Nephron progenitor cell (in vitro differentiated cells): ENCODE results near the gene DPEP2.
"Not testable (repeated sequence)": the region's sequence is repeated elsewhere in the genome, so short reads cannot be mapped to it uniquely, and the experiment has no call there.

Experiments
- DNase-seq: peaks from one replicate; pipeline ENCODE4 v3.0.0; 2021
- H3K27ac Mint-ChIP-seq: 2 replicates; pipeline ENCODE4 v1.8.0; 2021; ENCODE audit warnings: mild to moderate bottlenecking, moderate library complexity, mixed read lengths
- H3K27me3 Mint-ChIP-seq: 2 replicates; pipeline ENCODE4 v1.8.0; 2021; ENCODE audit warnings: mild to moderate bottlenecking, low read depth, mixed read lengths; ENCODE audit not compliant: poor library complexity
- H3K36me3 Mint-ChIP-seq: 2 replicates; pipeline ENCODE4 v1.8.0; 2021; ENCODE audit warnings: low read depth, mixed read lengths
- H3K4me1 Mint-ChIP-seq: 2 replicates; pipeline ENCODE4 v1.8.0; 2021; ENCODE audit warnings: mixed read lengths
- H3K4me3 Mint-ChIP-seq: 2 replicates; pipeline ENCODE4 v1.8.0; 2021; ENCODE audit warnings: mild to moderate bottlenecking, moderate library complexity, mixed read lengths
- H3K9me3 Mint-ChIP-seq: 2 replicates; pipeline ENCODE4 v1.8.0; 2021; ENCODE audit warnings: mild to moderate bottlenecking, moderate library complexity, mixed read lengths
- TF ChIP-seq, protein P1 (sequence below): fragments of 200-600 bp; sonication (generic); IDR thresholded peaks from 2 replicates; pipeline ENCODE4 v1.5.0; 2021; ENCODE audit warnings: antibody characterized with exemption

Gene DPEP2

DNA sequence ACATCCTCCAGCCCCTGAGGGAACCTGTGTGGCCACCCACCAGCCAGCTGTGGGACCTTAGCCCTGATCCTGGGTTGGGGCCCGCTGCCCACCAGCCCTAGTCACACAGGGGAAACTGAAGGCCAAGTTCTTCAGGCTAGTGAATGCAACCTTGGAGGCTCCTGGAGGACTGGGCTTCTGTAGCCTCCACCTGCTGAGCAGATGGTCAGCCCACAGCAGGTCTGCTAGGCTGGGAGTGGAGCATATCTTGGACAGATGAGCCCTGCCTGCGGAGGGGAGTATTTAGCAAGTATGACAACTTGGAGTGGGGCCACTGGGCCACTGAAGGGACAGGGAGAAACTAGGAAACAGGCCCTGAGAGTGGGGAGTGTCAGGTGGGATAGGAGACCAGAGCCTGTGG is 23.1 kb downstream of the DPEP2 start:
- TF ChIP-seq, protein P1, sequence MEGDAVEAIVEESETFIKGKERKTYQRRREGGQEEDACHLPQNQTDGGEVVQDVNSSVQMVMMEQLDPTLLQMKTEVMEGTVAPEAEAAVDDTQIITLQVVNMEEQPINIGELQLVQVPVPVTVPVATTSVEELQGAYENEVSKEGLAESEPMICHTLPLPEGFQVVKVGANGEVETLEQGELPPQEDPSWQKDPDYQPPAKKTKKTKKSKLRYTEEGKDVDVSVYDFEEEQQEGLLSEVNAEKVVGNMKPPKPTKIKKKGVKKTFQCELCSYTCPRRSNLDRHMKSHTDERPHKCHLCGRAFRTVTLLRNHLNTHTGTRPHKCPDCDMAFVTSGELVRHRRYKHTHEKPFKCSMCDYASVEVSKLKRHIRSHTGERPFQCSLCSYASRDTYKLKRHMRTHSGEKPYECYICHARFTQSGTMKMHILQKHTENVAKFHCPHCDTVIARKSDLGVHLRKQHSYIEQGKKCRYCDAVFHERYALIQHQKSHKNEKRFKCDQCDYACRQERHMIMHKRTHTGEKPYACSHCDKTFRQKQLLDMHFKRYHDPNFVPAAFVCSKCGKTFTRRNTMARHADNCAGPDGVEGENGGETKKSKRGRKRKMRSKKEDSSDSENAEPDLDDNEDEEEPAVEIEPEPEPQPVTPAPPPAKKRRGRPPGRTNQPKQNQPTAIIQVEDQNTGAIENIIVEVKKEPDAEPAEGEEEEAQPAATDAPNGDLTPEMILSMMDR = no peak
- Mint-ChIP-seq H3K4me3 (no peak overlapping the region), H3K27ac (no peak overlapping the region), H3K4me1 (peaks cover 13% of the 10 kb centered on the region), H3K9me3 (no peaks in the 10 kb centered on the region), H3K27me3 (peaks cover 39% of the 10 kb centered on the region), H3K36me3 (no peaks in the 10 kb centered on the region)
- no peak for DNase-seq

DNA sequence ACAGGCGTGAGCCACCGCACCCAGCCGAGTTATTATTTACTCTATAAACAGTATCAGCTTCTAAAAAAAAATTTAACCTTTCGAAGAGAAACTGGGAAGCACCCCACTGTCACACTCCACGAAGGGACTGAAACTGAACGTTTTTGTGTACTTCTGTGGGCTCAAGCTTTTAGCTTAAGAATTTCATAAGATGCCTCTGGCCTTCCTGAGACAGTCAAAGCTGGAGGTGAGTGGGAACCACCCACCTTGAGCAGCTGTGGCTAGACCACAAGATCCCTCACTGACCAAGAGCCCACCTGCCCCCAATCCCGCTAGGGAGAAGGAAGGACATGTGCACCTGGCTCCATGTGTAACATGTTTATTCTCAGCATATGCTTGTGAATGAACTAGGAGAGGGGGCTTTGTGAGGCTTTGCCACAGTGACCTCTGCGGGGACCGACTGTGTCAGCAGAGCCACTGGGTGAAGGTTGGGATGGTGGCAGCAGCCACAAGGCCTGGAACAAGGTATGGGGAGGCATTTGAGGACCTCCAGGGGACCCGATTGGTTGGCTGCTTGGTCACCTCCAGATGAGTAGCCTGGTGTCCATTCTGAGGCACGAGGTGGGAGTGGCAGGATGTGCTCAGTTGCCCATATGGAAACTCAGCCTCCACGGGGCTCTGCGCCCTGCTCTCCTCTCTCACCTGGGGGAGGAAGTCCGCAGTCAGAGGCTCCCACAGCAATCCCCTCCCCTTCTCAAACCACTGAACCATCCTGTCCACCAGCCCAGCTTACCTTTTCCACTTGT is 23.8 kb downstream of the DPEP2 start:
- no peaks in the 10 kb centered on the region for H3K9me3 Mint-ChIP-seq
- H3K4me3 Mint-ChIP-seq = peak overlapping the region; percentile 25
- TF ChIP-seq, protein P1 = no peak
- DNase-seq = no peak
- H3K27me3 Mint-ChIP-seq = peaks cover 44% of the 10 kb centered on the region
- H3K27ac Mint-ChIP-seq = no peak overlapping the region
- peaks cover 20% of the 10 kb centered on the region for H3K4me1 Mint-ChIP-seq
- no peaks in the 10 kb centered on the region for H3K36me3 Mint-ChIP-seq

GRCh38 chr16:67972285-67972684 is 27.0 kb downstream of the DPEP2 start:
- not testable (repeated sequence) for H3K4me3 Mint-ChIP-seq, H3K27ac Mint-ChIP-seq, H3K36me3 Mint-ChIP-seq, H3K9me3 Mint-ChIP-seq, DNase-seq
- Mint-ChIP-seq H3K27me3 (peaks cover 32% of the 10 kb centered on the region), H3K4me1 (peaks cover 38% of the 10 kb centered on the region)

GRCh38 chr16:67971111-67971510 is 28.2 kb downstream of the DPEP2 start:
- TF ChIP-seq, protein P1 = no peak
- no peaks in the 10 kb centered on the region for H3K9me3 Mint-ChIP-seq
- H3K27ac Mint-ChIP-seq = peak overlapping the region; percentile 74
- DNase-seq = no peak
- H3K36me3 Mint-ChIP-seq = no peaks in the 10 kb centered on the region
- H3K4me1 Mint-ChIP-seq = peaks cover 48% of the 10 kb centered on the region
- peaks cover 25% of the 10 kb centered on the region for H3K27me3 Mint-ChIP-seq
- H3K4me3 Mint-ChIP-seq = peak overlapping the region; percentile 26

DNA sequence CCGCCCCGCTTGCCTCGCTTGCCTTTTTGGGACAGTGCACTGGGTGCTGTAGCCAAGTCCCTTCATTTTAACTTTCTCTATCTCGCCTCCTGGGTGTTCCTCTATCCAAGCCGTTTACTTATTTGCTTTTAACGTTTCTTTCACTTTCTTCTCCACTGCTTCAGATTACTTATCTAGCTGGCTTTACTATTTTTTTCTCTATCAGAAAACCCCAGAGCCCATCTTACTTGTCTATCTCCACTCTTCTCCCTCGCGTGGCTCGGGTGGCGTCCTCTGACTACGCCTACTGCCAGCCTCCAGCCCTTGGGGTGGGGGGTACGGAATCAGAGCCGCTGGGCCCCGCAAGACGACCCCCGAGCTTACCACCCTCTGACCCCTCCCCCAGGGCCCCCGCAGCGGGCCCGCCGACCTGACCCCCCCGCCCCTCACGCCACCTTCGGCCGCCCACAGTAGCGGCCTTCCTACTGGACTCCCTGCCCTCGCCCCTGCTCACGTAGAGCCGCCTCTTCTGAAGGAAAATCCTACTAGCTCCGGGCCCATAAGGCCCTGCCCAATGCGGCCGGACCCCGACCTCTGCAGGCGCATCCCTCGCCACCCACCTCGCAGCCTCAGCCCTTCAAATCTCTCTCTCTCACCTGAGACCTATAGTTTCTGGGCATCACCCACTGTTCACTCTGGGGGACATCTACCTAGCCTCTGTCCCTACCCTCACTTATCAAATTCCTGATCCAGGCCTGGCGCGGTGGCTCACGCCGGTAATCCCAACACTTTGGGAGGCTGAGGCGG is 29.8 kb downstream of the DPEP2 start:
- peaks cover 18% of the 10 kb centered on the region for H3K27me3 Mint-ChIP-seq
- no peaks in the 10 kb centered on the region for H3K36me3 Mint-ChIP-seq
- H3K4me1 Mint-ChIP-seq = peaks cover 57% of the 10 kb centered on the region
- peak overlapping the region; percentile 47 for H3K27ac Mint-ChIP-seq
- DNase-seq = peak; percentile 31
- TF ChIP-seq, protein P1 = no peak
- no peaks in the 10 kb centered on the region for H3K9me3 Mint-ChIP-seq
- peak overlapping the region; percentile 86 for H3K4me3 Mint-ChIP-seq

DNA sequence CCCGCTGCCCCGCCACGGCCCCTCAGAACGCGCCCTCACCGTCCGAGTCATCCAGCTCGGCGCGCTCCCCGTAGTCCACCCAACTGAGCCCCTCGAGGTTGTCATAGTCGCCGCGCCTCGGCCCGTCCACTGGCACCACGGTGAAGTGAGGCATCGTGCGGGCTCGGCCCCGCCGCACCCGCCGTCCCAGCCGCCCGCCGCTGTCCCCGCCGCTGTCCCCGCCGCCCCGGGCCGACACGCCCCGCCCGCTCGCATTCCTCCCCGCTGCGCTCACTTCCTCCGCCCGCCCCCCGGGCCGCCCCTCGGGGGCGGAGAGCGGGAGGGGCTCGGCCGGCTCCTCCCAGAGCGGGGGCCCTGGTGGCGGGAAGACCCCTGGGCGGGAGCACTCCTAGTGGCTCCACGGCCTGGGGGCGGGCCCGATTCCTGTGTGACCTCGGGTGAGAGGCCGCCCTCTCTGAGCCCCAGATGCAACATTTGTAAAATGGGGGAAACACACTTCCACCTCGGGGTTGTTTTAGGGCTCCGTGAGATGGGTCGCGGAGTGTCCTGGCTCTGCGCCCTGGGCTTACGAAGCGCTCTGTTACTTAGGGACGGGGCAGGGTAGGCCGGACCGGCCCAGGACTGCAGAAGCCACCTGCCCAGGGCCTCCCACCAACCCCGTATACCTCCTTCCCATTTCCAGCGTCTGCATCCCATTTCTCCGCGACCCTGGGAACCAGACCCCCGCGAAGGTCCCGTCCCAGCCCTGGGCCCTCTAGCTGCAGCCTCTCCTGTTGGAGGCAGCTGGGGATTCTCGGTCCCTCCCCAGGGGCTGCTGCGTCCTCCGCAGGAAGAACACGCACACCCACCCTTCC is 30.7 kb downstream of the DPEP2 start, which contains the start of gene SLC12A4:
TSS of gene SLC12A4 (minus strand) at position 238 of the 854 bp plus-strand sequence. CDS start at position 154, 84 bp downstream.
- no peaks in the 10 kb centered on the region for H3K9me3 Mint-ChIP-seq
- H3K27ac Mint-ChIP-seq = peak within 1 kb of the TSS; percentile 83
- peak; percentile 89 for DNase-seq
- no peaks in the 10 kb centered on the region for H3K36me3 Mint-ChIP-seq
- peaks cover 60% of the 10 kb centered on the region for H3K4me1 Mint-ChIP-seq
- TF ChIP-seq, protein P1 = no peak
- peaks cover 15% of the 10 kb centered on the region for H3K27me3 Mint-ChIP-seq
- H3K4me3 Mint-ChIP-seq = peak within 1 kb of the TSS; percentile 98
